K562 treated with DMSO at 1 percent for 4 hours (cell line): ENCODE results near the gene CLIC5. TPM values are rescaled to one million over a fixed set of nuclear protein-coding genes. Genes with fewer than 3 reads are reported as not detected.

Experiments
- total RNA-seq: library from RNA; unstranded; fragments of 300-600 nt; gene quantifications from 2 replicates; pipeline ENCODE4 v1.2.3, GENCODE V29; 2022; ENCODE audit not compliant: insufficient read depth

CLIC5 gene
- total RNA-seq: not detected in 2 replicates

DNA sequence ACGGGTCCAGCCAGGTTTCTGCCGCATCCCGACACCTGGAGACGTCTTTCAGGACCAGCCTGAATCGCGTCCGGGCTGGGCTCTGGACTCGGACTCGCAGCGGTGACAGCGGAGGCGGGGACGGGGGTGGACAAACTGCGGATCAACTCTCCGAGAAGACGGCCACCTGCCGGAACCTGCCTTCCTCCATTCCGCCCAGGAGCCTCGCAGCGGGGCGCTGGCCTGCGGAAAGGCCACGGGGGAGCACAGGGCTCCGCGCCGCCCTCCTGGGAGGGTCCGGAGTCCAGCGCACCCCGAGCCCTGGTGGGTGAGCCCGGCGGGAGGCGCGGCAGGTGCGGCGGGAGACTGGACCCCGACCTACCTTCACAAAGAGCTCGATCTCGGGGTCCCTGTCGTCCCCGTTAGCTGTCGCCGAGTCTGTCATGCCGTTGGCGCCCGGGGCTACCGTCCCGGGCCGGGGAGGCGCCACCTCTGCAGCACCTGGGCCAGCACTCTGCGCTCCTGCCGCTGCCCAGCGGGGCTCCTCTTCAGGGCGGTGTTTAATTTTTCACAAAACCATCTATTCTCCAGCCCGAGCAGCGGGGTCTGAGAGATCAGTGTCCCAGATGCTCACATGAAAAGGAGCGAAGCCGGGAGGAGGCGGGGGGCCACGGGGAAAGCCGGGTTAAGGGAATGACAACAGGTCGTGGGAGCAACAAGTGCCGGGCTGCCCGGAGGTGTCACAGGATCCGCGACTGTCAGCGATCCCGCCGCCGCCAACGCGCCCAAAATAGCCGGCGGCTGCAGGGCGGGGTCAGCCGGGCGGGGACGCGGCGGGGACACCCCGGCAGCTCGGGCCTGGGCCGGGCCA is at the start of gene CLIC5:
TSS of gene CLIC5 (minus strand) at position 742 of the 850 bp plus-strand sequence. CDS start at position 424, 318 bp downstream.

Other genes starting within 250 kb of the CLIC5 start
- gene ENPP4, start 114.1 kb upstream of the CLIC5 start, total RNA-seq: not detected in 2 replicates
- gene ENPP5, start 155.1 kb upstream of the CLIC5 start, total RNA-seq: not detected in 2 replicates